H1 (cell line): Measurements from ENCODE around the gene C3orf18. TPM values are rescaled to one million over a fixed set of nuclear protein-coding genes. Genes with fewer than 3 reads are reported as not detected.

Experiments used
- CBX5 ChIP-seq: fragments of 300-800, 300-1000 bp; sonication (generic); IDR thresholded peaks from 2 replicates; pipeline ENCODE4 v1.7.1; 2016; ENCODE audit warnings: antibody characterized with exemption, low read length, low read depth
- CBX8 ChIP-seq: fragments of 300-800, 300-1000 bp; sonication (generic); IDR thresholded peaks from 2 replicates; pipeline ENCODE4 v1.7.1; 2016; ENCODE audit warnings: low read depth, low read length, borderline replicate concordance
- CHD2 ChIP-seq: IDR thresholded peaks from 2 replicates; pipeline ENCODE4 v1.6.1; 2012; ENCODE audit warnings: low read length, improper control_type of control experiment
- HDAC6 ChIP-seq: IDR thresholded peaks from one replicate; pipeline ENCODE4 v1.7.1; 2012; ENCODE audit warnings: low read depth, mild to moderate bottlenecking, inconsistent platforms, low read length, moderate library complexity
- PHF8 ChIP-seq: fragments of 200-600 bp; sonication (generic); conservative IDR thresholded peaks from 2 replicates; pipeline ENCODE4 v1.7.1; 2012; ENCODE audit warnings: low read depth, mild to moderate bottlenecking, inconsistent platforms, low read length, moderate library complexity
- POLR2AphosphoS5 ChIP-seq: IDR thresholded peaks from 2 replicates; pipeline ENCODE4 v1.6.1; 2011; ENCODE audit warnings: low read depth, low read length
- POU5F1 ChIP-seq: IDR thresholded peaks from 2 replicates; pipeline ENCODE4 v1.6.1; 2011; ENCODE audit warnings: low read depth, mild to moderate bottlenecking, low read length, moderate library complexity
- SRF ChIP-seq: IDR thresholded peaks from 2 replicates; pipeline ENCODE4 v1.6.1; 2011; ENCODE audit warnings: mild to moderate bottlenecking, low read depth, low read length, moderate library complexity
- polyA plus RNA-seq, 7 experiments: library from polyadenylated mRNA; depleted of rRNA in 3 of 7; stranded (reverse) in 5 of 7; unstranded in 2 of 7; fragments of >200 nt in 5 of 7; fragments of 200-250 nt in 2 of 7; gene quantifications; 1 replicate in 5 of 7; 2 replicates in 1 of 7; 4 replicates in 1 of 7; pipeline versions ENCODE4 v1.2.1 to v1.2.3, GENCODE V29; 2011 to 2013; ENCODE audit warnings: missing spikeins in 2 of 7, mixed read lengths in 2 of 7
- total RNA-seq: library from RNA; stranded (reverse); fragmentation: NEBNext Ultra II Directional; extraction: Animal tissue kit (Norgen Biotek cat#: 25700); gene quantifications from 2 replicates; pipeline ENCODE4 v1.2.1, GENCODE V29; 2021
- TF ChIP-seq, protein P1 (sequence below): fragments of 300-600 bp; sonication (generic); IDR thresholded peaks from 2 replicates; pipeline ENCODE4 v1.7.1; 2012; ENCODE audit warnings: low read length, moderate library complexity, mild to moderate bottlenecking, inconsistent platforms; ENCODE audit not compliant: insufficient replicate concordance
- TF ChIP-seq, protein P2 (sequence below): IDR thresholded peaks from 2 replicates; pipeline ENCODE4 v1.6.1; 2011; ENCODE audit warnings: low read depth, mild to moderate bottlenecking, low read length; ENCODE audit not compliant: insufficient read depth

C3orf18 gene
- total and polyA plus RNA-seq, 2 of the 8 experiments (the other 6 are each of a cell fraction or from before 2014, with no cell fraction given) = 7.5 to 15.0 TPM

DNA sequence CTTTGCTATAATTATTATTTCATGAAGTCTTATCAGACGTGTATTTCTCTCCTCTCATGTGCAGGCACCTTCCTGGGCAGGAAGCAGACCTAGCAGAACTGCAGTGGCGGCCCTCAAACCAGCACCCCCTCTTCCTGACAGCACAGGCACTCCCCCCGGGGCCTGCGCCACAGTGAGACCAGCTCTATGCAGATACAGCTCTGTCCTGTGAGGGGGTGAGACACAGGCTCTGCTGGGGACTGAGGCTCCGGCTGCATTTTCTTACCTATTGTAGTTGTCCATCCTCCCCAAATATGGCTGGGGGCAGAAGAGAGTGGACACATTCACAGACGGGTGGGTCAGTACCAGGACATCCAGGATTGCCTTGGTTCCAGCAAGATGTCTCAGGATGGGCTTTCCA lies 39.0 kb upstream of the C3orf18 start (continued):
- TF ChIP-seq, protein P1, sequence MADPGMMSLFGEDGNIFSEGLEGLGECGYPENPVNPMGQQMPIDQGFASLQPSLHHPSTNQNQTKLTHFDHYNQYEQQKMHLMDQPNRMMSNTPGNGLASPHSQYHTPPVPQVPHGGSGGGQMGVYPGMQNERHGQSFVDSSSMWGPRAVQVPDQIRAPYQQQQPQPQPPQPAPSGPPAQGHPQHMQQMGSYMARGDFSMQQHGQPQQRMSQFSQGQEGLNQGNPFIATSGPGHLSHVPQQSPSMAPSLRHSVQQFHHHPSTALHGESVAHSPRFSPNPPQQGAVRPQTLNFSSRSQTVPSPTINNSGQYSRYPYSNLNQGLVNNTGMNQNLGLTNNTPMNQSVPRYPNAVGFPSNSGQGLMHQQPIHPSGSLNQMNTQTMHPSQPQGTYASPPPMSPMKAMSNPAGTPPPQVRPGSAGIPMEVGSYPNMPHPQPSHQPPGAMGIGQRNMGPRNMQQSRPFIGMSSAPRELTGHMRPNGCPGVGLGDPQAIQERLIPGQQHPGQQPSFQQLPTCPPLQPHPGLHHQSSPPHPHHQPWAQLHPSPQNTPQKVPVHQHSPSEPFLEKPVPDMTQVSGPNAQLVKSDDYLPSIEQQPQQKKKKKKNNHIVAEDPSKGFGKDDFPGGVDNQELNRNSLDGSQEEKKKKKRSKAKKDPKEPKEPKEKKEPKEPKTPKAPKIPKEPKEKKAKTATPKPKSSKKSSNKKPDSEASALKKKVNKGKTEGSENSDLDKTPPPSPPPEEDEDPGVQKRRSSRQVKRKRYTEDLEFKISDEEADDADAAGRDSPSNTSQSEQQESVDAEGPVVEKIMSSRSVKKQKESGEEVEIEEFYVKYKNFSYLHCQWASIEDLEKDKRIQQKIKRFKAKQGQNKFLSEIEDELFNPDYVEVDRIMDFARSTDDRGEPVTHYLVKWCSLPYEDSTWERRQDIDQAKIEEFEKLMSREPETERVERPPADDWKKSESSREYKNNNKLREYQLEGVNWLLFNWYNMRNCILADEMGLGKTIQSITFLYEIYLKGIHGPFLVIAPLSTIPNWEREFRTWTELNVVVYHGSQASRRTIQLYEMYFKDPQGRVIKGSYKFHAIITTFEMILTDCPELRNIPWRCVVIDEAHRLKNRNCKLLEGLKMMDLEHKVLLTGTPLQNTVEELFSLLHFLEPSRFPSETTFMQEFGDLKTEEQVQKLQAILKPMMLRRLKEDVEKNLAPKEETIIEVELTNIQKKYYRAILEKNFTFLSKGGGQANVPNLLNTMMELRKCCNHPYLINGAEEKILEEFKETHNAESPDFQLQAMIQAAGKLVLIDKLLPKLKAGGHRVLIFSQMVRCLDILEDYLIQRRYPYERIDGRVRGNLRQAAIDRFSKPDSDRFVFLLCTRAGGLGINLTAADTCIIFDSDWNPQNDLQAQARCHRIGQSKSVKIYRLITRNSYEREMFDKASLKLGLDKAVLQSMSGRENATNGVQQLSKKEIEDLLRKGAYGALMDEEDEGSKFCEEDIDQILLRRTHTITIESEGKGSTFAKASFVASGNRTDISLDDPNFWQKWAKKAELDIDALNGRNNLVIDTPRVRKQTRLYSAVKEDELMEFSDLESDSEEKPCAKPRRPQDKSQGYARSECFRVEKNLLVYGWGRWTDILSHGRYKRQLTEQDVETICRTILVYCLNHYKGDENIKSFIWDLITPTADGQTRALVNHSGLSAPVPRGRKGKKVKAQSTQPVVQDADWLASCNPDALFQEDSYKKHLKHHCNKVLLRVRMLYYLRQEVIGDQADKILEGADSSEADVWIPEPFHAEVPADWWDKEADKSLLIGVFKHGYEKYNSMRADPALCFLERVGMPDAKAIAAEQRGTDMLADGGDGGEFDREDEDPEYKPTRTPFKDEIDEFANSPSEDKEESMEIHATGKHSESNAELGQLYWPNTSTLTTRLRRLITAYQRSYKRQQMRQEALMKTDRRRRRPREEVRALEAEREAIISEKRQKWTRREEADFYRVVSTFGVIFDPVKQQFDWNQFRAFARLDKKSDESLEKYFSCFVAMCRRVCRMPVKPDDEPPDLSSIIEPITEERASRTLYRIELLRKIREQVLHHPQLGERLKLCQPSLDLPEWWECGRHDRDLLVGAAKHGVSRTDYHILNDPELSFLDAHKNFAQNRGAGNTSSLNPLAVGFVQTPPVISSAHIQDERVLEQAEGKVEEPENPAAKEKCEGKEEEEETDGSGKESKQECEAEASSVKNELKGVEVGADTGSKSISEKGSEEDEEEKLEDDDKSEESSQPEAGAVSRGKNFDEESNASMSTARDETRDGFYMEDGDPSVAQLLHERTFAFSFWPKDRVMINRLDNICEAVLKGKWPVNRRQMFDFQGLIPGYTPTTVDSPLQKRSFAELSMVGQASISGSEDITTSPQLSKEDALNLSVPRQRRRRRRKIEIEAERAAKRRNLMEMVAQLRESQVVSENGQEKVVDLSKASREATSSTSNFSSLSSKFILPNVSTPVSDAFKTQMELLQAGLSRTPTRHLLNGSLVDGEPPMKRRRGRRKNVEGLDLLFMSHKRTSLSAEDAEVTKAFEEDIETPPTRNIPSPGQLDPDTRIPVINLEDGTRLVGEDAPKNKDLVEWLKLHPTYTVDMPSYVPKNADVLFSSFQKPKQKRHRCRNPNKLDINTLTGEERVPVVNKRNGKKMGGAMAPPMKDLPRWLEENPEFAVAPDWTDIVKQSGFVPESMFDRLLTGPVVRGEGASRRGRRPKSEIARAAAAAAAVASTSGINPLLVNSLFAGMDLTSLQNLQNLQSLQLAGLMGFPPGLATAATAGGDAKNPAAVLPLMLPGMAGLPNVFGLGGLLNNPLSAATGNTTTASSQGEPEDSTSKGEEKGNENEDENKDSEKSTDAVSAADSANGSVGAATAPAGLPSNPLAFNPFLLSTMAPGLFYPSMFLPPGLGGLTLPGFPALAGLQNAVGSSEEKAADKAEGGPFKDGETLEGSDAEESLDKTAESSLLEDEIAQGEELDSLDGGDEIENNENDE = no peak
- no peak for TF ChIP-seq POU5F1
- TF ChIP-seq POLR2AphosphoS5 = no peak
- TF ChIP-seq, protein P2, sequence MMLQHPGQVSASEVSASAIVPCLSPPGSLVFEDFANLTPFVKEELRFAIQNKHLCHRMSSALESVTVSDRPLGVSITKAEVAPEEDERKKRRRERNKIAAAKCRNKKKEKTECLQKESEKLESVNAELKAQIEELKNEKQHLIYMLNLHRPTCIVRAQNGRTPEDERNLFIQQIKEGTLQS = no peak
- TF ChIP-seq SRF = no peak
- TF ChIP-seq PHF8 = no peak
- no peak for TF ChIP-seq CBX5
- TF ChIP-seq CHD2 = no peak
- no peak for TF ChIP-seq HDAC6
- no peak for TF ChIP-seq CBX8
- TF ChIP-seq, all 59 proteins: peak for 0
